OCI-LY3 (cell line): ENCODE measurements around the gene STRA8.

Experiments used
- H2AFZ ChIP-seq: fragments of 200-600, 300-600 bp; shearing (Covaris generic); 2 replicates; pipeline ENCODE4 v1.6.0; 2014; ENCODE audit warnings: antibody characterized with exemption, low read depth, low read length
- H3K27ac ChIP-seq: fragments of 200-600, 300-600 bp; sonication (generic); 2 replicates; pipeline ENCODE4 v1.5.1; 2014; ENCODE audit warnings: mild to moderate bottlenecking, low read length, moderate library complexity, mixed read lengths
- H3K27me3 ChIP-seq: fragments of 200-600, 300-600 bp; sonication (generic); 2 replicates; pipeline ENCODE4 v1.6.1; 2014; ENCODE audit warnings: low read depth, low read length, mixed read lengths
- H3K36me3 ChIP-seq: fragments of 200-600, 300-600 bp; sonication (generic); replicated peaks from 2 replicates; pipeline ENCODE3; 2014; ENCODE audit warnings: low read depth, low read length, mixed read lengths
- H3K4me1 ChIP-seq: fragments of 300-600, 200-600 bp; sonication (generic); 2 replicates; pipeline ENCODE4 v1.6.1; 2014; ENCODE audit warnings: low read length, mixed read lengths
- H3K4me2 ChIP-seq: fragments of 200-600, 300-600 bp; sonication (generic); 2 replicates; pipeline ENCODE4 v1.6.1; 2014; ENCODE audit warnings: low read length, mixed read lengths
- H3K4me3 ChIP-seq: fragments of 300-600, 200-600 bp; sonication (generic); 2 replicates; pipeline ENCODE4 v1.5.1; 2014; ENCODE audit warnings: antibody characterized with exemption, mild to moderate bottlenecking, low read length, moderate library complexity
- H3K79me2 ChIP-seq: fragments of 300-600, 200-600 bp; shearing (Covaris generic); 2 replicates; pipeline ENCODE4 v1.6.1; 2014; ENCODE audit warnings: mild to moderate bottlenecking, low read length, mixed read lengths
- H3K9ac ChIP-seq: fragments of 300-600, 200-600 bp; shearing (Covaris generic); 2 replicates; pipeline ENCODE4 v1.6.0; 2014; ENCODE audit warnings: mild to moderate bottlenecking, low read length, moderate library complexity
- H3K9me3 ChIP-seq: fragments of 200-600, 300-600 bp; shearing (Covaris generic); 2 replicates; pipeline ENCODE4 v1.6.1; 2014; ENCODE audit warnings: low read length, mixed read lengths; ENCODE audit not compliant: insufficient read depth
- H4K20me1 ChIP-seq: fragments of 200-600, 300-600 bp; sonication (generic); 2 replicates; pipeline ENCODE4 v1.6.1; 2016; ENCODE audit warnings: low read length, mixed read lengths; ENCODE audit not compliant: insufficient read depth
- CTCF ChIP-seq: fragments of 200-600, 300-600 bp; sonication (generic); IDR thresholded peaks from 2 replicates; pipeline ENCODE4 v1.5.1; 2014; ENCODE audit warnings: antibody characterized with exemption, low read length, low read depth
- EZH2phosphoT487 ChIP-seq: fragments of 200-600 bp; shearing (Covaris generic); IDR thresholded peaks from 2 replicates; pipeline ENCODE4 v1.6.1; 2018; ENCODE audit warnings: antibody characterized with exemption, mixed run types, low read depth

The STRA8 gene

GRCh38 chr7:135233570-135233969, at the start of gene STRA8:
Gene STRA8 (plus strand): TSS chr7:135233838. CDS start chr7:135240525, 6,687 bp downstream.
- no peaks in the 10 kb centered on the region for H4K20me1 ChIP-seq
- H3K9me3 ChIP-seq, result no peaks in the 10 kb centered on the region
- no peak within 1 kb of the TSS for H3K9ac ChIP-seq
- no peaks in the 10 kb centered on the region for H3K36me3 ChIP-seq
- no peak within 1 kb of the TSS for H3K27ac ChIP-seq
- H3K27me3 ChIP-seq, result peaks cover 87% of the 10 kb centered on the region
- no peak within 1 kb of the TSS for H3K4me2 ChIP-seq
- TF ChIP-seq CTCF, result no peak
- no peak for TF ChIP-seq EZH2phosphoT487
- H3K79me2 ChIP-seq, result no peaks in the 10 kb centered on the region
- no peak within 1 kb of the TSS for H2AFZ ChIP-seq
- peaks cover 14% of the 10 kb centered on the region for H3K4me1 ChIP-seq
- no peak within 1 kb of the TSS for H3K4me3 ChIP-seq

GRCh38 chr7:135184254-135184841, 49.3 kb upstream of the STRA8 start:
- Histone ChIP-seq H3K9me3 (no peaks in the 10 kb centered on the region), H3K27ac (no peak overlapping the region), H3K27me3 (peaks cover 4% of the 10 kb centered on the region), H3K4me3 (no peak overlapping the region), H3K79me2 (no peaks in the 10 kb centered on the region), H3K4me1 (peaks cover 44% of the 10 kb centered on the region), H2AFZ (no peak overlapping the region), H3K36me3 (peaks cover 32% of the 10 kb centered on the region), H4K20me1 (no peaks in the 10 kb centered on the region), H3K9ac (no peak overlapping the region), H3K4me2 (no peak overlapping the region)
- TF ChIP-seq EZH2phosphoT487 (no peak), CTCF (no peak)

GRCh38 chr7:135185471-135186260, 48.0 kb upstream of the STRA8 start:
- no peaks in the 10 kb centered on the region for H4K20me1 ChIP-seq
- H3K9ac ChIP-seq, result no peak overlapping the region
- peaks cover 45% of the 10 kb centered on the region for H3K36me3 ChIP-seq
- no peaks in the 10 kb centered on the region for H3K79me2 ChIP-seq
- H3K4me3 ChIP-seq, result no peak overlapping the region
- peaks cover 14% of the 10 kb centered on the region for H3K27me3 ChIP-seq
- no peak overlapping the region for H3K27ac ChIP-seq
- H3K4me2 ChIP-seq, result peak overlapping the region; percentile 90; the same call in 1 of the 2 replicates
- TF ChIP-seq EZH2phosphoT487 (no peak), CTCF (no peak)
- H3K4me1 ChIP-seq, result peaks cover 57% of the 10 kb centered on the region
- H2AFZ ChIP-seq, result no peak overlapping the region
- no peaks in the 10 kb centered on the region for H3K9me3 ChIP-seq

GRCh38 chr7:135186261-135186540, 47.4 kb upstream of the STRA8 start:
- Histone ChIP-seq H3K9ac (no peak overlapping the region), H4K20me1 (no peaks in the 10 kb centered on the region), H3K9me3 (no peaks in the 10 kb centered on the region), H3K4me3 (peak overlapping the region; percentile 61; the same call in 1 of the 2 replicates), H3K27me3 (peaks cover 18% of the 10 kb centered on the region), H3K27ac (no peak overlapping the region), H3K36me3 (peaks cover 48% of the 10 kb centered on the region), H3K79me2 (no peaks in the 10 kb centered on the region), H3K4me2 (peak overlapping the region; percentile 90), H3K4me1 (peaks cover 59% of the 10 kb centered on the region), H2AFZ (no peak overlapping the region)
- no peak for TF ChIP-seq EZH2phosphoT487
- no peak for TF ChIP-seq CTCF
